ENCODE measurements around the gene ORAI2.

GRCh38 chr7:102425639-102426267 is 7.6 kb upstream of the ORAI2 start:
- TF ChIP-seq CTCF (IDR thresholded peaks at IDR 0.05) (no peak), POLR2A (IDR thresholded peaks at IDR 0.05) (no peak)

Measured in lower leg skin (tissue), 3 donors.